GM23338 (cell line): ENCODE measurements around the gene PADI1. TPM values are rescaled to one million over a fixed set of nuclear protein-coding genes. Genes with fewer than 3 reads are reported as not detected.

Experiments
- ATAC-seq: fragments of 200-7000 bp; cut with Tn5 transposase; 3 replicates; pipeline ENCODE4 v1.9.1; 2020
- DNase-seq: peaks from one replicate; pipeline ENCODE4 v3.0.0-alpha.2; 2015; ENCODE audit warnings: low spot score
- H2AFZ ChIP-seq: fragments of 200-600 bp; sonication (generic); 2 replicates; pipeline ENCODE4 v1.8.0; 2016; ENCODE audit warnings: antibody characterized with exemption, mild to moderate bottlenecking, moderate library complexity
- H3F3A ChIP-seq: fragments of 200-600 bp; sonication (generic); replicated peaks from 2 replicates; pipeline ENCODE4 v1.8.0; 2017; ENCODE audit warnings: antibody characterized with exemption, mixed run types, low read depth
- H3K27ac ChIP-seq: fragments of 200-600 bp; sonication (generic); 2 replicates; pipeline ENCODE4 v1.6.1; 2016; ENCODE audit warnings: low read depth
- H3K27me3 ChIP-seq: fragments of 200-600 bp; sonication (generic); 2 replicates; pipeline ENCODE4 v1.8.0; 2016; ENCODE audit warnings: mild to moderate bottlenecking, mixed run types, moderate library complexity; ENCODE audit not compliant: insufficient read depth
- H3K36me3 ChIP-seq: fragments of 200-600 bp; sonication (generic); 2 replicates; pipeline ENCODE4 v1.8.0; 2016; ENCODE audit warnings: mild to moderate bottlenecking; ENCODE audit not compliant: insufficient read depth
- H3K4me1 ChIP-seq: fragments of 200-600 bp; sonication (generic); 2 replicates; pipeline ENCODE4 v1.8.0; 2016; ENCODE audit warnings: mild to moderate bottlenecking, moderate library complexity; ENCODE audit not compliant: insufficient read depth
- H3K4me2 ChIP-seq: fragments of 200-600 bp; sonication (generic); 2 replicates; pipeline ENCODE4 v1.7.1; 2017; ENCODE audit warnings: mixed run types
- H3K4me3 ChIP-seq: fragments of 200-600 bp; sonication (generic); 2 replicates; pipeline ENCODE4 v1.6.1; 2016; ENCODE audit warnings: mixed run types
- H3K79me2 ChIP-seq: fragments of 200-600 bp; sonication (generic); replicated peaks from 2 replicates; pipeline ENCODE4 v1.8.0; 2017; ENCODE audit warnings: mild to moderate bottlenecking; ENCODE audit not compliant: insufficient read depth
- H3K9me2 ChIP-seq: fragments of 200-600 bp; sonication (generic); 2 replicates; pipeline ENCODE4 v1.8.0; 2017; ENCODE audit not compliant: insufficient read depth
- H4K20me1 ChIP-seq: fragments of 200-600 bp; sonication (generic); replicated peaks from 2 replicates; pipeline ENCODE4 v1.8.0; 2017; ENCODE audit warnings: mild to moderate bottlenecking; ENCODE audit not compliant: insufficient read depth
- H3K27ac Mint-ChIP-seq: 2 replicates; pipeline ENCODE4 v1.8.0; 2020; ENCODE audit warnings: inconsistent platforms, mild to moderate bottlenecking, moderate library complexity, mixed read lengths
- H3K27me3 Mint-ChIP-seq: 3 replicates; pipeline ENCODE4 v1.8.0; 2022; ENCODE audit warnings: low read depth, mild to moderate bottlenecking, moderate library complexity, mixed read lengths, inconsistent platforms; ENCODE audit not compliant: insufficient read depth, poor library complexity
- H3K36me3 Mint-ChIP-seq: 3 replicates; pipeline ENCODE4 v1.8.0; 2021; ENCODE audit warnings: low read depth, mild to moderate bottlenecking, inconsistent platforms, moderate library complexity, mixed read lengths
- H3K4me1 Mint-ChIP-seq: 3 replicates; pipeline ENCODE4 v1.8.0; 2020; ENCODE audit warnings: mild to moderate bottlenecking, inconsistent platforms, mixed read lengths
- H3K4me3 Mint-ChIP-seq: 3 replicates; pipeline ENCODE4 v1.8.0; 2021; ENCODE audit warnings: moderate library complexity, mild to moderate bottlenecking, inconsistent platforms, mixed read lengths
- H3K9me3 Mint-ChIP-seq: 3 replicates; pipeline ENCODE4 v1.8.0; 2020; ENCODE audit warnings: moderate library complexity, mild to moderate bottlenecking, inconsistent platforms, mixed read lengths
- EZH2phosphoT487 ChIP-seq: fragments of 200-600 bp; sonication (generic); IDR thresholded peaks from one replicate; pipeline ENCODE4 v1.8.1; 2018; ENCODE audit warnings: antibody characterized with exemption; ENCODE audit not compliant: unreplicated experiment
- NANOG ChIP-seq: IDR thresholded peaks from 2 replicates; pipeline ENCODE4 v1.6.1; 2016; ENCODE audit warnings: antibody characterized with exemption, borderline replicate concordance
- POLR2AphosphoS5 ChIP-seq: IDR thresholded peaks from 2 replicates; pipeline ENCODE4 v1.6.1; 2016; ENCODE audit warnings: antibody characterized with exemption, low read depth
- STAT1 ChIP-seq: IDR thresholded peaks from one replicate; pipeline ENCODE4 v1.6.1; 2016; ENCODE audit warnings: antibody characterized with exemption; ENCODE audit not compliant: unreplicated experiment
- ZNF331 ChIP-seq: fragments of 250-450 bp; sonication (Bioruptor Pico); IDR thresholded peaks from 2 replicates; pipeline ENCODE4 v1.5.0; 2020; ENCODE audit warnings: low read depth, mild to moderate bottlenecking, moderate library complexity
- polyA plus RNA-seq: library from polyadenylated mRNA; unstranded; fragments of >200 nt; fragmentation: Nextera tagmentation; extraction: Ambion mirVana; gene quantifications from 2 replicates; pipeline ENCODE4 v1.2.1, GENCODE V29; 2016
- total RNA-seq: library from RNA; depleted of rRNA; stranded (reverse); fragments of >200 nt; shearing (Covaris generic); gene quantifications from 2 replicates; pipeline ENCODE4 v1.2.3, GENCODE V29; 2014
- TF ChIP-seq, protein P1 (sequence below): fragments of 250-450 bp; sonication (Bioruptor Pico); IDR thresholded peaks from 2 replicates; pipeline ENCODE4 v1.5.0; 2020; ENCODE audit warnings: mild to moderate bottlenecking, moderate library complexity
- TF ChIP-seq, protein P2 (sequence below), 2 experiments: fragments of 200-600 bp in 1 of 2; sonication (generic) in 1 of 2; conservative IDR thresholded peaks; 2 replicates each; pipeline versions ENCODE4 v1.5.1 to v1.6.1; 2016 to 2017; ENCODE audit warnings: antibody characterized with exemption in 2 of 2, low read depth in 2 of 2, mild to moderate bottlenecking in 2 of 2, moderate library complexity in 1 of 2

The PADI1 gene
- total and polyA plus RNA-seq, 2 experiments from 2014 or later: 0.26 to 0.28 TPM

- H2AFZ ChIP-seq: no peak overlapping the region
- Mint-ChIP-seq H3K4me1 (peaks cover 9% of the 10 kb centered on the region), H3K4me3 (no peak overlapping the region), H3K36me3 (peaks cover 34% of the 10 kb centered on the region), H3K9me3 (peaks cover 70% of the 10 kb centered on the region), H3K27ac (no peak overlapping the region), H3K27me3 (peaks cover 4% of the 10 kb centered on the region)
- H3K4me3 ChIP-seq: no peak overlapping the region
- no peaks in the 10 kb centered on the region for H3F3A ChIP-seq
- H3K79me2 ChIP-seq: no peaks in the 10 kb centered on the region
- DNase-seq: no peak
- peaks cover 5% of the 10 kb centered on the region; the same call in 1 of the 2 replicates for H3K9me2 ChIP-seq
- H3K36me3 ChIP-seq: no peaks in the 10 kb centered on the region; the same call in 1 of the 2 replicates
- ATAC-seq: no peak
- no peak overlapping the region for H3K4me2 ChIP-seq
- TF ChIP-seq, protein P1, sequence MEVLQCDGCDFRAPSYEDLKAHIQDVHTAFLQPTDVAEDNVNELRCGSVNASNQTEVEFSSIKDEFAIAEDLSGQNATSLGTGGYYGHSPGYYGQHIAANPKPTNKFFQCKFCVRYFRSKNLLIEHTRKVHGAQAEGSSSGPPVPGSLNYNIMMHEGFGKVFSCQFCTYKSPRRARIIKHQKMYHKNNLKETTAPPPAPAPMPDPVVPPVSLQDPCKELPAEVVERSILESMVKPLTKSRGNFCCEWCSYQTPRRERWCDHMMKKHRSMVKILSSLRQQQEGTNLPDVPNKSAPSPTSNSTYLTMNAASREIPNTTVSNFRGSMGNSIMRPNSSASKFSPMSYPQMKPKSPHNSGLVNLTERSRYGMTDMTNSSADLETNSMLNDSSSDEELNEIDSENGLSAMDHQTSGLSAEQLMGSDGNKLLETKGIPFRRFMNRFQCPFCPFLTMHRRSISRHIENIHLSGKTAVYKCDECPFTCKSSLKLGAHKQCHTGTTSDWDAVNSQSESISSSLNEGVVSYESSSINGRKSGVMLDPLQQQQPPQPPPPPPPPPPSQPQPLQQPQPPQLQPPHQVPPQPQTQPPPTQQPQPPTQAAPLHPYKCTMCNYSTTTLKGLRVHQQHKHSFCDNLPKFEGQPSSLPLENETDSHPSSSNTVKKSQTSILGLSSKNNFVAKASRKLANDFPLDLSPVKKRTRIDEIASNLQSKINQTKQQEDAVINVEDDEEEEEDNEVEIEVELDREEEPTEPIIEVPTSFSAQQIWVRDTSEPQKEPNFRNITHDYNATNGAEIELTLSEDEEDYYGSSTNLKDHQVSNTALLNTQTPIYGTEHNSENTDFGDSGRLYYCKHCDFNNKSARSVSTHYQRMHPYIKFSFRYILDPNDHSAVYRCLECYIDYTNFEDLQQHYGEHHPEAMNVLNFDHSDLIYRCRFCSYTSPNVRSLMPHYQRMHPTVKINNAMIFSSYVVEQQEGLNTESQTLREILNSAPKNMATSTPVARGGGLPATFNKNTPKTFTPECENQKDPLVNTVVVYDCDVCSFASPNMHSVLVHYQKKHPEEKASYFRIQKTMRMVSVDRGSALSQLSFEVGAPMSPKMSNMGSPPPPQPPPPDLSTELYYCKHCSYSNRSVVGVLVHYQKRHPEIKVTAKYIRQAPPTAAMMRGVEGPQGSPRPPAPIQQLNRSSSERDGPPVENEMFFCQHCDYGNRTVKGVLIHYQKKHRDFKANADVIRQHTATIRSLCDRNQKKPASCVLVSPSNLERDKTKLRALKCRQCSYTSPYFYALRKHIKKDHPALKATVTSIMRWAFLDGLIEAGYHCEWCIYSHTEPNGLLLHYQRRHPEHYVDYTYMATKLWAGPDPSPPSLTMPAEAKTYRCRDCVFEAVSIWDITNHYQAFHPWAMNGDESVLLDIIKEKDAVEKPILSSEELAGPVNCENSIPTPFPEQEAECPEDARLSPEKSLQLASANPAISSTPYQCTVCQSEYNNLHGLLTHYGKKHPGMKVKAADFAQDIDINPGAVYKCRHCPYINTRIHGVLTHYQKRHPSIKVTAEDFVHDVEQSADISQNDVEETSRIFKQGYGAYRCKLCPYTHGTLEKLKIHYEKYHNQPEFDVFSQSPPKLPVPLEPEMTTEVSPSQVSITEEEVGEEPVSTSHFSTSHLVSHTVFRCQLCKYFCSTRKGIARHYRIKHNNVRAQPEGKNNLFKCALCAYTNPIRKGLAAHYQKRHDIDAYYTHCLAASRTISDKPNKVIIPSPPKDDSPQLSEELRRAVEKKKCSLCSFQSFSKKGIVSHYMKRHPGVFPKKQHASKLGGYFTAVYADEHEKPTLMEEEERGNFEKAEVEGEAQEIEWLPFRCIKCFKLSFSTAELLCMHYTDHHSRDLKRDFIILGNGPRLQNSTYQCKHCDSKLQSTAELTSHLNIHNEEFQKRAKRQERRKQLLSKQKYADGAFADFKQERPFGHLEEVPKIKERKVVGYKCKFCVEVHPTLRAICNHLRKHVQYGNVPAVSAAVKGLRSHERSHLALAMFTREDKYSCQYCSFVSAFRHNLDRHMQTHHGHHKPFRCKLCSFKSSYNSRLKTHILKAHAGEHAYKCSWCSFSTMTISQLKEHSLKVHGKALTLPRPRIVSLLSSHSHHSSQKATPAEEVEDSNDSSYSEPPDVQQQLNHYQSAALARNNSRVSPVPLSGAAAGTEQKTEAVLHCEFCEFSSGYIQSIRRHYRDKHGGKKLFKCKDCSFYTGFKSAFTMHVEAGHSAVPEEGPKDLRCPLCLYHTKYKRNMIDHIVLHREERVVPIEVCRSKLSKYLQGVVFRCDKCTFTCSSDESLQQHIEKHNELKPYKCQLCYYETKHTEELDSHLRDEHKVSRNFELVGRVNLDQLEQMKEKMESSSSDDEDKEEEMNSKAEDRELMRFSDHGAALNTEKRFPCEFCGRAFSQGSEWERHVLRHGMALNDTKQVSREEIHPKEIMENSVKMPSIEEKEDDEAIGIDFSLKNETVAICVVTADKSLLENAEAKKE (CRISPR knock-in tag): no peak
- no peak for TF ChIP-seq STAT1
- no peak for TF ChIP-seq ZNF331 (CRISPR knock-in tag)
- TF ChIP-seq, protein P2, sequence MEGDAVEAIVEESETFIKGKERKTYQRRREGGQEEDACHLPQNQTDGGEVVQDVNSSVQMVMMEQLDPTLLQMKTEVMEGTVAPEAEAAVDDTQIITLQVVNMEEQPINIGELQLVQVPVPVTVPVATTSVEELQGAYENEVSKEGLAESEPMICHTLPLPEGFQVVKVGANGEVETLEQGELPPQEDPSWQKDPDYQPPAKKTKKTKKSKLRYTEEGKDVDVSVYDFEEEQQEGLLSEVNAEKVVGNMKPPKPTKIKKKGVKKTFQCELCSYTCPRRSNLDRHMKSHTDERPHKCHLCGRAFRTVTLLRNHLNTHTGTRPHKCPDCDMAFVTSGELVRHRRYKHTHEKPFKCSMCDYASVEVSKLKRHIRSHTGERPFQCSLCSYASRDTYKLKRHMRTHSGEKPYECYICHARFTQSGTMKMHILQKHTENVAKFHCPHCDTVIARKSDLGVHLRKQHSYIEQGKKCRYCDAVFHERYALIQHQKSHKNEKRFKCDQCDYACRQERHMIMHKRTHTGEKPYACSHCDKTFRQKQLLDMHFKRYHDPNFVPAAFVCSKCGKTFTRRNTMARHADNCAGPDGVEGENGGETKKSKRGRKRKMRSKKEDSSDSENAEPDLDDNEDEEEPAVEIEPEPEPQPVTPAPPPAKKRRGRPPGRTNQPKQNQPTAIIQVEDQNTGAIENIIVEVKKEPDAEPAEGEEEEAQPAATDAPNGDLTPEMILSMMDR (conservative IDR thresholded peaks at IDR 0.05; ENCODE audit: low read depth in 2 of 2): no peak
- no peak for TF ChIP-seq NANOG
- no peak for TF ChIP-seq POLR2AphosphoS5
- TF ChIP-seq EZH2phosphoT487: no peak
- H4K20me1 ChIP-seq: no peaks in the 10 kb centered on the region
- H3K4me1 ChIP-seq: peaks cover 6% of the 10 kb centered on the region
- H3K27me3 ChIP-seq: no peaks in the 10 kb centered on the region
- no peak overlapping the region for H3K27ac ChIP-seq
Observed at GRCh38 chr1:17155257-17155920, 49.5 kb upstream of the PADI1 start.
